HEK293 (cell line): ENCODE measurements around the gene FGFBP3.

Source experiments
- CTCF ChIA-PET: fragments of 350-600 bp; formaldehyde crosslinking; extraction: SDS; loops from one replicate; lab custom pipeline; 2021; ENCODE audit warnings: antibody characterized with exemption; lab: Yijun Ruan, JAX
- POLR2A ChIA-PET: fragments of 300-600 bp; formaldehyde crosslinking; extraction: SDS; loops from one replicate; lab custom pipeline; 2020; ENCODE audit warnings: antibody characterized with exemption, inconsistent platforms; lab: Yijun Ruan, JAX
- H3K27ac ChIP-seq: fragments of 200-500 bp; sonication (Bioruptor generic); 2 replicates; pipeline ENCODE4 v1.5.1; 2014; ENCODE audit warnings: low read depth, low read length, control low read depth, inconsistent platforms; ENCODE audit errors: extremely low read depth
- H3K36me3 ChIP-seq, 2 experiments: fragments of 200-500 bp in 1 of 2; sonication (Bioruptor generic) in 1 of 2; 1 replicate in 1 of 2; 2 replicates in 1 of 2; pipeline ENCODE4 v1.5.1; 2014 to 2017; ENCODE audit warnings: inconsistent platforms in 2 of 2, low read length in 2 of 2; ENCODE audit not compliant: control insufficient read depth in 2 of 2, insufficient read depth in 1 of 2
- H3K4me1 ChIP-seq: fragments of 200-500 bp; sonication (Bioruptor generic); 2 replicates; pipeline ENCODE4 v1.5.1; 2014; ENCODE audit warnings: mild to moderate bottlenecking, low read length, inconsistent platforms; ENCODE audit not compliant: control insufficient read depth, insufficient read depth
- H3K4me3 ChIP-seq: 2 replicates; pipeline ENCODE4 v1.5.1; 2011; ENCODE audit warnings: low read depth, mild to moderate bottlenecking, control low read depth, low read length, moderate library complexity
- H3K9me3 ChIP-seq: fragments of 200-500 bp; sonication (Bioruptor generic); 2 replicates; pipeline ENCODE4 v1.5.1; 2014; ENCODE audit warnings: low read depth, low read length, inconsistent platforms; ENCODE audit not compliant: control insufficient read depth, insufficient read depth
- EGR2 ChIP-seq: fragments of 450-650 bp; formaldehyde crosslinking; IDR thresholded peaks from 2 replicates; pipeline ENCODE4 v1.5.1; 2016; ENCODE audit warnings: low read depth, missing biosample characterization, missing genetic modification characterization
- GLI2 ChIP-seq: fragments of 450-650 bp; formaldehyde crosslinking; IDR thresholded peaks from 2 replicates; pipeline ENCODE4; 2017; ENCODE audit warnings: missing biosample characterization, missing genetic modification characterization, low read depth, borderline replicate concordance
- GLIS2 ChIP-seq: fragments of 450-650 bp; formaldehyde crosslinking; IDR thresholded peaks from 2 replicates; pipeline ENCODE4 v1.5.1; 2016; ENCODE audit warnings: missing biosample characterization, missing genetic modification characterization
- IKZF3 ChIP-seq: fragments of 450-650 bp; IDR thresholded peaks from 2 replicates; pipeline ENCODE4 v1.5.0; 2018; ENCODE audit warnings: missing biosample characterization, mild to moderate bottlenecking, missing genetic modification characterization, moderate library complexity
- KLF10 ChIP-seq: fragments of 450-650 bp; IDR thresholded peaks from 2 replicates; pipeline ENCODE4 v1.5.1; 2018; ENCODE audit warnings: missing biosample characterization, mild to moderate bottlenecking, missing genetic modification characterization
- SP3 ChIP-seq: fragments of 450-650 bp; formaldehyde crosslinking; IDR thresholded peaks from 2 replicates; pipeline ENCODE4 v1.5.1; 2016; ENCODE audit warnings: missing biosample characterization, missing genetic modification characterization
- YY2 ChIP-seq: fragments of 450-650 bp; formaldehyde crosslinking; IDR thresholded peaks from 2 replicates; pipeline ENCODE4 v1.5.1; 2016; ENCODE audit warnings: missing biosample characterization, missing genetic modification characterization
- ZBTB8A ChIP-seq: fragments of 450-650 bp; formaldehyde crosslinking; IDR thresholded peaks from 2 replicates; pipeline ENCODE4 v1.5.1; 2016; ENCODE audit warnings: missing biosample characterization, missing genetic modification characterization
- ZEB2 ChIP-seq: fragments of 450-650 bp; formaldehyde crosslinking; IDR thresholded peaks from 2 replicates; pipeline ENCODE4 v1.5.1; 2016; ENCODE audit warnings: missing biosample characterization, missing genetic modification characterization
- ZNF155 ChIP-seq: fragments of 450-650 bp; formaldehyde crosslinking; IDR thresholded peaks from 2 replicates; pipeline ENCODE4 v1.5.1; 2016; ENCODE audit warnings: missing biosample characterization, missing genetic modification characterization
- ZNF16 ChIP-seq: fragments of 450-650 bp; formaldehyde crosslinking; IDR thresholded peaks from 2 replicates; pipeline ENCODE4 v1.5.1; 2016; ENCODE audit warnings: low read depth, missing biosample characterization, missing genetic modification characterization
- ZNF184 ChIP-seq: fragments of 450-650 bp; IDR thresholded peaks from 2 replicates; pipeline ENCODE4 v1.5.1; 2018; ENCODE audit warnings: missing biosample characterization, mild to moderate bottlenecking, missing genetic modification characterization
- ZNF19 ChIP-seq: fragments of 450-650 bp; formaldehyde crosslinking; IDR thresholded peaks from 2 replicates; pipeline ENCODE4; 2016; ENCODE audit warnings: missing biosample characterization, missing genetic modification characterization, low read depth
- ZNF2 ChIP-seq: fragments of 450-650 bp; formaldehyde crosslinking; IDR thresholded peaks from 2 replicates; pipeline ENCODE4 v1.5.1; 2016; ENCODE audit warnings: missing biosample characterization, missing genetic modification characterization
- ZNF221 ChIP-seq: fragments of 450-650 bp; formaldehyde crosslinking; IDR thresholded peaks from 2 replicates; pipeline ENCODE4 v1.5.1; 2017; ENCODE audit warnings: missing biosample characterization, missing genetic modification characterization, borderline replicate concordance
- ZNF26 ChIP-seq: fragments of 450-650 bp; formaldehyde crosslinking; IDR thresholded peaks from 2 replicates; pipeline ENCODE4 v1.5.1; 2016; ENCODE audit warnings: missing biosample characterization, missing genetic modification characterization
- ZNF302 ChIP-seq: fragments of 450-650 bp; formaldehyde crosslinking; IDR thresholded peaks from 2 replicates; pipeline ENCODE4 v1.5.1; 2016; ENCODE audit warnings: missing biosample characterization, missing genetic modification characterization, low read depth
- ZNF324 ChIP-seq: fragments of 450-650 bp; formaldehyde crosslinking; IDR thresholded peaks from 2 replicates; pipeline ENCODE4 v1.5.1; 2016; ENCODE audit warnings: missing biosample characterization, missing genetic modification characterization
- ZNF529 ChIP-seq: fragments of 450-650 bp; formaldehyde crosslinking; IDR thresholded peaks from 2 replicates; pipeline ENCODE4 v1.5.1; 2017; ENCODE audit warnings: missing genetic modification characterization, missing biosample characterization; ENCODE audit not compliant: insufficient replicate concordance
- ZNF561 ChIP-seq: fragments of 450-650 bp; IDR thresholded peaks from 2 replicates; pipeline ENCODE4 v1.5.1; 2018; ENCODE audit warnings: missing biosample characterization, missing genetic modification characterization, borderline replicate concordance
- ZNF580 ChIP-seq: fragments of 450-650 bp; formaldehyde crosslinking; IDR thresholded peaks from 2 replicates; pipeline ENCODE4 v1.5.1; 2016; ENCODE audit warnings: missing biosample characterization, missing genetic modification characterization
- ZNF600 ChIP-seq: fragments of 450-650 bp; formaldehyde crosslinking; IDR thresholded peaks from 2 replicates; pipeline ENCODE4 v1.5.1; 2016; ENCODE audit warnings: missing biosample characterization, missing genetic modification characterization
- ZNF623 ChIP-seq: fragments of 450-650 bp; formaldehyde crosslinking; IDR thresholded peaks from 2 replicates; pipeline ENCODE4 v1.5.1; 2016; ENCODE audit warnings: missing biosample characterization, missing genetic modification characterization
- ZNF660 ChIP-seq: fragments of 450-650 bp; IDR thresholded peaks from 2 replicates; pipeline ENCODE4 v1.5.1; 2018; ENCODE audit warnings: missing biosample characterization, mild to moderate bottlenecking, missing genetic modification characterization
- ZNF670 ChIP-seq: fragments of 450-650 bp; formaldehyde crosslinking; IDR thresholded peaks from 2 replicates; pipeline ENCODE4 v1.5.1; 2016; ENCODE audit warnings: missing biosample characterization, missing genetic modification characterization, low read depth
- ZNF692 ChIP-seq: fragments of 450-650 bp; formaldehyde crosslinking; IDR thresholded peaks from 2 replicates; pipeline ENCODE4 v1.5.1; 2016; ENCODE audit warnings: missing biosample characterization, missing genetic modification characterization
- ZNF747 ChIP-seq: fragments of 450-650 bp; formaldehyde crosslinking; IDR thresholded peaks from 2 replicates; pipeline ENCODE4 v1.5.1; 2016; ENCODE audit warnings: missing biosample characterization, missing genetic modification characterization
- ZNF76 ChIP-seq: fragments of 450-650 bp; formaldehyde crosslinking; IDR thresholded peaks from 2 replicates; pipeline ENCODE4; 2016; ENCODE audit warnings: low read depth, missing biosample characterization, missing genetic modification characterization, borderline replicate concordance
- ZNF768 ChIP-seq: fragments of 450-650 bp; formaldehyde crosslinking; IDR thresholded peaks from 2 replicates; pipeline ENCODE4 v1.5.1; 2018; ENCODE audit warnings: missing biosample characterization, mild to moderate bottlenecking, missing genetic modification characterization
- TF ChIP-seq, protein P1 (sequence below): fragments of 450-650 bp; formaldehyde crosslinking; IDR thresholded peaks from 2 replicates; pipeline ENCODE4 v1.5.1; 2017; ENCODE audit warnings: missing biosample characterization, missing genetic modification characterization
- TF ChIP-seq, protein P2 (sequence below): sonication (generic); formaldehyde crosslinking; IDR thresholded peaks from 2 replicates; pipeline ENCODE4 v1.8.1; 2022; ENCODE audit warnings: mild to moderate bottlenecking, moderate library complexity, missing genetic modification reagents

The FGFBP3 gene

DNA sequence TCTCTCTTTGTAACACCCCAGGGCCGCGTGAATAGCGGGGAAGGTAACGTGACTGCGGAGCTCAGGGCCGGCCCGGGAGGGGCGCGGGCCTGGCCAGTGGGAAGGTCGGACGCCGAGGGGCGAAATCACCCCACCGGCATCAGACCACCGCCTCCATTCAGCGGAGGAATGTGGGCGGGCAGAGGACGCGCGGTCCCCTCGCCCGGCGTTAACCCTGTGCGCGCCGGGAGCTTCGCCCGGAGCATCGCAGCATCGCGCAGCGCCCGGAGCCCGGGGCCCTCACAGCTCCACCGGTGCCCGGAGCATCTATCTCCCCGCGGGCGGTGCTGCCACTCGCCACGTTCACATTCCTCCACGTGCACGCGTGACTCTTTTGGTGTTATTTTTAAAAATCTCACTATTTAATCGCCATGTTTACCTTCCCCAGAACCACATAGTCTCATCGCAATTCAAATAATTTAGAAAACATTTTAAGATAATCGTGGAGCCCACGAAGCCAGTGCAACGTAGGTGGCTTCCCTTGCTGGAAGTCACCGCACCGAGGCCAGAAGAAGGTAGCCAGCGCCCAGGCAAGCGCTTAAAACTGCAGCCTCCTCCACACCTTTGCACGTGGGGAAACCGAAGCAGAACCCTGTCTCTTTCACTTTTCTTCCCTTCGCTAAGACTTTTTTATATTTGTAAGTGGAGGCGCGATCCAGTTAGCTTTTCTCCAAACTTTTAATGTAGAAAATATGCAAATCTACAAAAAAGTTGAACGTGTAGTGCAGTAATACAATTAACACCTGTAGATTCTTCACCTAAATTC, 21.8 kb downstream of the FGFBP3 start (continued):
- TF ChIP-seq ZNF76 (tag by site-specific recombination) (no peak), EGR2 (peak; percentile 83), ZNF16 (tag by site-specific recombination) (no peak), ZNF155 (tag by site-specific recombination) (no peak), ZNF600 (tag by site-specific recombination) (peak; percentile 45; the same call in 1 of the 2 replicates), ZNF324 (tag by site-specific recombination) (peak; percentile 28; the same call in 1 of the 2 replicates), YY2 (no peak), ZNF768 (no peak), ZNF26 (tag by site-specific recombination) (no peak), ZNF692 (peak; percentile 84; the same call in 1 of the 2 replicates), SP3 (tag by site-specific recombination) (peak; percentile 88), ZEB2 (peak; percentile 94)

- ChIA-PET POLR2A (interaction anchor here (0.6 to 1.9 kb wide), 6 partner anchors 13 to 646 kb away, joined by 3 to 18 read pairs (median 6); partner anchors contain the start of genes BTAF1, FGFBP3 and TNKS2), CTCF (interaction anchor here (1.9 kb wide), 1 partner anchor 30 kb away, joined by 4 read pairs; no protein-coding TSS in a partner anchor)
- Histone ChIP-seq H3K9me3 (no peaks in the 10 kb centered on the region), H3K27ac (peak overlapping the region; percentile 75), H3K4me1 (peaks cover 30% of the 10 kb centered on the region), H3K4me3 (peak overlapping the region; percentile 35), H3K36me3 (no peaks in the 10 kb centered on the region)
- TF ChIP-seq GLIS2 (tag by site-specific recombination) (no peak), ZNF561 (no peak), ZNF2 (tag by site-specific recombination) (no peak), ZNF670 (no peak), ZNF747 (tag by site-specific recombination) (no peak), ZBTB8A (tag by site-specific recombination) (no peak), ZNF221 (no peak), ZNF19 (tag by site-specific recombination) (no peak), ZNF623 (tag by site-specific recombination) (no peak), ZNF580 (tag by site-specific recombination) (no peak), ZNF529 (tag by site-specific recombination) (no peak), IKZF3 (no peak), ZNF302 (tag by site-specific recombination) (no peak), GLI2 (tag by site-specific recombination) (0 out of 2 replicates have a peak, but pooled peaks have one; percentile 39), ZNF660 (tag by site-specific recombination) (no peak), KLF10 (tag by site-specific recombination) (0 out of 2 replicates have a peak, but pooled peaks have one; percentile 23), ZNF184 (no peak)
- TF ChIP-seq, protein P1, sequence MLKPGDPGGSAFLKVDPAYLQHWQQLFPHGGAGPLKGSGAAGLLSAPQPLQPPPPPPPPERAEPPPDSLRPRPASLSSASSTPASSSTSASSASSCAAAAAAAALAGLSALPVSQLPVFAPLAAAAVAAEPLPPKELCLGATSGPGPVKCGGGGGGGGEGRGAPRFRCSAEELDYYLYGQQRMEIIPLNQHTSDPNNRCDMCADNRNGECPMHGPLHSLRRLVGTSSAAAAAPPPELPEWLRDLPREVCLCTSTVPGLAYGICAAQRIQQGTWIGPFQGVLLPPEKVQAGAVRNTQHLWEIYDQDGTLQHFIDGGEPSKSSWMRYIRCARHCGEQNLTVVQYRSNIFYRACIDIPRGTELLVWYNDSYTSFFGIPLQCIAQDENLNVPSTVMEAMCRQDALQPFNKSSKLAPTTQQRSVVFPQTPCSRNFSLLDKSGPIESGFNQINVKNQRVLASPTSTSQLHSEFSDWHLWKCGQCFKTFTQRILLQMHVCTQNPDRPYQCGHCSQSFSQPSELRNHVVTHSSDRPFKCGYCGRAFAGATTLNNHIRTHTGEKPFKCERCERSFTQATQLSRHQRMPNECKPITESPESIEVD (tag by site-specific recombination), result peak; percentile 52
- TF ChIP-seq, protein P2, sequence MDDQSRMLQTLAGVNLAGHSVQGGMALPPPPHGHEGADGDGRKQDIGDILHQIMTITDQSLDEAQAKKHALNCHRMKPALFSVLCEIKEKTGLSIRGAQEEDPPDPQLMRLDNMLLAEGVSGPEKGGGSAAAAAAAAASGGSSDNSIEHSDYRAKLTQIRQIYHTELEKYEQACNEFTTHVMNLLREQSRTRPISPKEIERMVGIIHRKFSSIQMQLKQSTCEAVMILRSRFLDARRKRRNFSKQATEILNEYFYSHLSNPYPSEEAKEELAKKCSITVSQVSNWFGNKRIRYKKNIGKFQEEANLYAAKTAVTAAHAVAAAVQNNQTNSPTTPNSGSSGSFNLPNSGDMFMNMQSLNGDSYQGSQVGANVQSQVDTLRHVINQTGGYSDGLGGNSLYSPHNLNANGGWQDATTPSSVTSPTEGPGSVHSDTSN (CRISPR knock-in tag), result no peak
Measured at GRCh38 chr10:91886954-91887271, 22.4 kb downstream of the FGFBP3 start.
